Neural cell (in vitro differentiated cells): ENCODE data around the gene MTA1.

Experiments
- EP300 ChIP-seq: fragments of 450-650 bp; conservative IDR thresholded peaks from 2 replicates; pipeline ENCODE4 v1.6.1; 2014; ENCODE audit warnings: antibody characterized with exemption, mild to moderate bottlenecking, moderate library complexity; ENCODE audit not compliant: poor library complexity, severe bottlenecking
- POLR2AphosphoS5 ChIP-seq: IDR thresholded peaks from 2 replicates; pipeline ENCODE4 v1.6.1; 2012
- TF ChIP-seq, protein P1 (sequence below): fragments of 450-650 bp; IDR thresholded peaks from 2 replicates; pipeline ENCODE4 v1.5.1; 2014; ENCODE audit warnings: antibody characterized with exemption, mild to moderate bottlenecking, moderate library complexity; ENCODE audit not compliant: poor library complexity, severe bottlenecking

DNA sequence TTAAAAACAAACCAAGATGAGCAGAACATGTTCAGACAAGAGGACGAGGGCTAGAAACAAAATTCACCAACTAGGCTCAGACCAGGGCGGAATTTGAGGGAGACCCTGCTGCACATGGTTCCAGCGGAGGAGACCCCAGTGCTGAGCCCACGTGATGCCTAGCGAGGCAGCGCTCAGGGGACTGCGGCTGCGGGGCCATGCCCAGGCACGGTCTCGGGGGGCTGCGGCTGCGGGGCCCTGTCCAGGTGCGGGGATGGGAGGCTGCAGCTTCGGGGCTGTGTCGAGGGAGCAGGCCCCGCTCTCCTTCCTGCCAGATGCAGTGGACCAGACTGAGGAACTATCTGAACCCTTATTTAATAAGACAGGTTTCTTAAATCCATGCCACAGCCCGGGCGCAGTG lies 42.3 kb downstream of the MTA1 start:
- TF ChIP-seq POLR2AphosphoS5 (no peak), EP300 (no peak)
- TF ChIP-seq, protein P1, sequence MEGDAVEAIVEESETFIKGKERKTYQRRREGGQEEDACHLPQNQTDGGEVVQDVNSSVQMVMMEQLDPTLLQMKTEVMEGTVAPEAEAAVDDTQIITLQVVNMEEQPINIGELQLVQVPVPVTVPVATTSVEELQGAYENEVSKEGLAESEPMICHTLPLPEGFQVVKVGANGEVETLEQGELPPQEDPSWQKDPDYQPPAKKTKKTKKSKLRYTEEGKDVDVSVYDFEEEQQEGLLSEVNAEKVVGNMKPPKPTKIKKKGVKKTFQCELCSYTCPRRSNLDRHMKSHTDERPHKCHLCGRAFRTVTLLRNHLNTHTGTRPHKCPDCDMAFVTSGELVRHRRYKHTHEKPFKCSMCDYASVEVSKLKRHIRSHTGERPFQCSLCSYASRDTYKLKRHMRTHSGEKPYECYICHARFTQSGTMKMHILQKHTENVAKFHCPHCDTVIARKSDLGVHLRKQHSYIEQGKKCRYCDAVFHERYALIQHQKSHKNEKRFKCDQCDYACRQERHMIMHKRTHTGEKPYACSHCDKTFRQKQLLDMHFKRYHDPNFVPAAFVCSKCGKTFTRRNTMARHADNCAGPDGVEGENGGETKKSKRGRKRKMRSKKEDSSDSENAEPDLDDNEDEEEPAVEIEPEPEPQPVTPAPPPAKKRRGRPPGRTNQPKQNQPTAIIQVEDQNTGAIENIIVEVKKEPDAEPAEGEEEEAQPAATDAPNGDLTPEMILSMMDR = no peak
